ENCODE data around the gene HMOX1. TPM values are rescaled to one million over a fixed set of nuclear protein-coding genes. Genes with fewer than 3 reads are reported as not detected.
A peak's percentile ranks its signal among the peaks of the same experiment; 100 is the strongest.

The HMOX1 gene
- total and polyA plus RNA-seq, 12 donors, result 1.6 to 68.0 (median 4.2) TPM

GRCh38 chr22:35378621-35379020, 2.3 kb upstream of the HMOX1 start:
- TF ChIP-seq CTCF (IDR thresholded peaks at IDR 0.05), result no peak
- Histone ChIP-seq H3K27ac (peak overlapping the region in 1 of 10 donors; percentile 93), H3K36me3 (peaks cover 0 to 13% (median 0%) of the 10 kb centered on the region in 9 donors), H3K4me1 (peaks cover 3 to 86% (median 26%) of the 10 kb centered on the region in 9 donors), H3K4me3 (no peak overlapping the region), H3K9me3 (no peaks in the 10 kb centered on the region), H3K27me3 (no peaks in the 10 kb centered on the region)
- intact Hi-C loops (cut with DNase I), result no loop called here
- no peak for DNase-seq
- WGBS, 2 donors, result 79 to 92% methylated on average over 3 of the region's 3 CpGs
- ATAC-seq, result no peak

GRCh38 chr22:35379146-35379993, 1.5 kb upstream of the HMOX1 start:
- H3K27me3 ChIP-seq, result no peaks in the 10 kb centered on the region
- no peak overlapping the region for H3K4me3 ChIP-seq
- DNase-seq (no peak), ATAC-seq (no peak)
- H3K9me3 ChIP-seq, result no peaks in the 10 kb centered on the region
- 67 to 80% methylated on average over 10 of the region's 10 CpGs for WGBS, 2 donors
- intact Hi-C loops (cut with DNase I), result no loop called here
- peaks cover 0 to 20% (median 0%) of the 10 kb centered on the region in 9 donors for H3K36me3 ChIP-seq
- no peak for TF ChIP-seq CTCF (IDR thresholded peaks at IDR 0.05)
- peaks cover 3 to 91% (median 26%) of the 10 kb centered on the region in 9 donors for H3K4me1 ChIP-seq
- H3K27ac ChIP-seq, result peak overlapping the region in 1 of 10 donors; percentile 93

GRCh38 chr22:35380013-35380412, 883 bp upstream of the HMOX1 start:
- TF ChIP-seq CTCF (IDR thresholded peaks at IDR 0.05), result no peak
- WGBS, 2 donors, result 91 to 94% methylated on average over 6 of the region's 6 CpGs
- Histone ChIP-seq H3K36me3 (peaks cover 0 to 26% (median 0%) of the 10 kb centered on the region in 9 donors), H3K9me3 (no peaks in the 10 kb centered on the region), H3K27me3 (no peaks in the 10 kb centered on the region), H3K4me1 (peaks cover 3 to 91% (median 26%) of the 10 kb centered on the region in 9 donors), H3K4me3 (peak overlapping the region in 1 of 10 donors; percentile 22), H3K27ac (peak overlapping the region in 1 of 10 donors; percentile 82)
- DNase-seq (no peak), ATAC-seq (peak in 1 of 8 donors; percentile 2)
- intact Hi-C loops (cut with DNase I), result no loop called here

GRCh38 chr22:35381424-35382009, 621 bp downstream of the HMOX1 start:
- H3K4me3 ChIP-seq, result peak overlapping the region in 9 of 10 donors; percentile 30 to 78 (median 60)
- ATAC-seq, result no peak

More at GRCh38 chr22:35381424-35382009, 621 bp downstream of the HMOX1 start:
- no peak for TF ChIP-seq CTCF (IDR thresholded peaks at IDR 0.05)
- intact Hi-C loops (cut with DNase I), result no loop called here
- WGBS, 2 donors, result 65 to 70% methylated on average over 5 of the region's 5 CpGs
- Histone ChIP-seq H3K9me3 (no peaks in the 10 kb centered on the region), H3K27ac (peak overlapping the region in 9 of 10 donors; percentile 23 to 93 (median 69)), H3K4me1 (peaks cover 3 to 76% (median 22%) of the 10 kb centered on the region in 9 donors), H3K36me3 (peaks cover 0 to 41% (median 0%) of the 10 kb centered on the region in 9 donors), H3K27me3 (no peaks in the 10 kb centered on the region)
- DNase-seq, result no peak

Data from heart right ventricle (tissue), 16 donors.